AG04450 (cell line): ENCODE measurements around the gene ARHGAP31. TPM values are rescaled to one million over a fixed set of nuclear protein-coding genes. Genes with fewer than 3 reads are reported as not detected.

Experiments used
- CTCF ChIA-PET: fragments of 300-600, 350-600 bp; formaldehyde crosslinking; extraction: SDS; loops from one replicate; lab custom pipeline; 2022; ENCODE audit warnings: antibody characterized with exemption, inconsistent platforms; lab: Charles Lee
- POLR2A ChIA-PET: fragments of 350-600 bp; formaldehyde crosslinking; extraction: SDS; loops from one replicate; lab custom pipeline; 2021; ENCODE audit warnings: antibody characterized with exemption, inconsistent platforms; lab: Yijun Ruan, JAX
- DNase-seq: peaks from one replicate; pipeline ENCODE4 v3.0.0-alpha.2; 2011; ENCODE audit warnings: low read depth, low spot score
- H3K27ac ChIP-seq: one replicate; pipeline ENCODE4 v1.5.1; 2012; ENCODE audit warnings: low read depth, low read length, control low read depth
- H3K27me3 ChIP-seq: one replicate; pipeline ENCODE4 v1.6.0; 2012; ENCODE audit warnings: low read length; ENCODE audit not compliant: control insufficient read depth, insufficient read depth
- H3K4me3 ChIP-seq: 2 replicates; pipeline ENCODE4 v1.5.1; 2011; ENCODE audit warnings: mild to moderate bottlenecking, low read depth, low read length, control low read depth
- H3K9me3 ChIP-seq: 2 replicates; pipeline ENCODE4 v1.5.1; 2012; ENCODE audit warnings: low read length; ENCODE audit not compliant: control insufficient read depth, insufficient read depth
- polyA plus RNA-seq: library from polyadenylated mRNA; depleted of rRNA; stranded (reverse); fragments of >200 nt; gene quantifications from 2 replicates; pipeline ENCODE4 v1.2.3, GENCODE V29; 2011
- TF ChIP-seq, protein P1 (sequence below): IDR thresholded peaks from 2 replicates; pipeline ENCODE4 v1.5.1; 2011; ENCODE audit warnings: low read depth, low read length, control low read depth, inconsistent platforms

ARHGAP31 gene
- polyA plus RNA-seq, 1 experiment: 14.1 TPM

DNA sequence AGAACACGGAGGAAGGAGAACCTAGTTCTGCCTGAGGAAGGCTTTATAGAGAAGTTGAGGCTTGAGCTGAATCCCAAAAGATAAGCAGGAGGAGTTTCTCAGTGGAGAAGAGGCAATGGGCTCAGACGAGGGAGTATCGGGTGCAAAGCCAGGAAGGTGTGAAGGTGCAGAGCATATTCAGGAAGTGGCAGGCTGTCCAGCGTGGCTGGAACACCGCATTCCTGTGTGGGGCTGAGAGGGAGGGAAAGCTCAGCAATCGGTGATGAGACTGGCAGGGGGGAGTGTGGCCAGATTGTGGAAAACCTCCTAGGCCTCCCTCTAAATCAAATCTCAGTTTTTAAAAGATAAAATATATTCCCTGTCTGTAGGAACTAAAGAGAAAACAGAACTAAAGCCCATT lies 63.0 kb downstream of the ARHGAP31 start:
- no peak overlapping the region for H3K27ac ChIP-seq
- POLR2A ChIA-PET: no interaction called here
- no peak overlapping the region for H3K4me3 ChIP-seq
- no peak for DNase-seq
- TF ChIP-seq, protein P1, sequence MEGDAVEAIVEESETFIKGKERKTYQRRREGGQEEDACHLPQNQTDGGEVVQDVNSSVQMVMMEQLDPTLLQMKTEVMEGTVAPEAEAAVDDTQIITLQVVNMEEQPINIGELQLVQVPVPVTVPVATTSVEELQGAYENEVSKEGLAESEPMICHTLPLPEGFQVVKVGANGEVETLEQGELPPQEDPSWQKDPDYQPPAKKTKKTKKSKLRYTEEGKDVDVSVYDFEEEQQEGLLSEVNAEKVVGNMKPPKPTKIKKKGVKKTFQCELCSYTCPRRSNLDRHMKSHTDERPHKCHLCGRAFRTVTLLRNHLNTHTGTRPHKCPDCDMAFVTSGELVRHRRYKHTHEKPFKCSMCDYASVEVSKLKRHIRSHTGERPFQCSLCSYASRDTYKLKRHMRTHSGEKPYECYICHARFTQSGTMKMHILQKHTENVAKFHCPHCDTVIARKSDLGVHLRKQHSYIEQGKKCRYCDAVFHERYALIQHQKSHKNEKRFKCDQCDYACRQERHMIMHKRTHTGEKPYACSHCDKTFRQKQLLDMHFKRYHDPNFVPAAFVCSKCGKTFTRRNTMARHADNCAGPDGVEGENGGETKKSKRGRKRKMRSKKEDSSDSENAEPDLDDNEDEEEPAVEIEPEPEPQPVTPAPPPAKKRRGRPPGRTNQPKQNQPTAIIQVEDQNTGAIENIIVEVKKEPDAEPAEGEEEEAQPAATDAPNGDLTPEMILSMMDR: no peak
- H3K9me3 ChIP-seq: no peaks in the 10 kb centered on the region
- CTCF ChIA-PET: no interaction called here
- H3K27me3 ChIP-seq: no peaks in the 10 kb centered on the region

DNA sequence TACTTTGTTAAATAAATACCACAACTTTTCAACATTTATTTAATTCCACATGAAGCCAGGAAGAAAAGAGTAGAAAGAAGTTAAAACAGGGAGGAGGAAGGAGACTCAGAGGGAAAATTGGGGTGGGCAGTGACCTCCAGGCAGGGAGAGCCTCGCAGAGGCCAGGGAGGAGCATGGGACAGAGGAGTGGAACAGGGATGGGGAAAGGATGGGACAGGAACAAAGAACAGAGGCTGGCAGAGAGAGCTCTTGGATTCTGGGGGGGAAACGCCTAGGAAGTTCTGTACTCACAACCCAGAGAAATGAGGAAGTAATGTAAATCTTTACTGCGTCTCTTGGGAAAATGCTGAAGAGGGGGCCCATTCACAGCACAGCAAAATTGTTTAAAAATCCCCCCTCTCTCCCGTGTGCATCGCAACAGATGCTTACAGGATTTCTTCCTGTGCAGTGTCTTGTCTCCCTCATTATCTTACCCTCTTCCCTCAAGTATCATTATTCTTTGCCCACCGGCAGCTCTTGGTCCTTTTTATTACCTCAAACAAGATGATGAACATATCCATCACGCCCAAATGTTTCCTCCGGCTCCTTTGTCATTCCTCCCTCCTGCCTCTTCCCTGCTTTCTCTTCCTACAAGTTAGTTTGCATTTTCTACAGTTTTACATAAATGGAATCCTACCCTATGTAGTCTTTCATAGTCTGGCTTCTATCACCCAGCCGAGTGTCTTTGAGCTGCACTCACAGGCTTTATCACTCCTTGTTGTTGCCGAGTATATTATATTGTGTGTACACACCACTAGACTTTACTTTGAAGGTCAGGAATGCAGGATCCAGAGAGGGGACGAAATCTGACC lies 65.5 kb downstream of the ARHGAP31 start:
- H3K27ac ChIP-seq: no peak overlapping the region
- no peaks in the 10 kb centered on the region for H3K27me3 ChIP-seq
- POLR2A ChIA-PET: no interaction called here
- TF ChIP-seq, protein P1: no peak
- no peak for DNase-seq
- no peaks in the 10 kb centered on the region for H3K9me3 ChIP-seq
- CTCF ChIA-PET: no interaction called here
- no peak overlapping the region for H3K4me3 ChIP-seq

DNA sequence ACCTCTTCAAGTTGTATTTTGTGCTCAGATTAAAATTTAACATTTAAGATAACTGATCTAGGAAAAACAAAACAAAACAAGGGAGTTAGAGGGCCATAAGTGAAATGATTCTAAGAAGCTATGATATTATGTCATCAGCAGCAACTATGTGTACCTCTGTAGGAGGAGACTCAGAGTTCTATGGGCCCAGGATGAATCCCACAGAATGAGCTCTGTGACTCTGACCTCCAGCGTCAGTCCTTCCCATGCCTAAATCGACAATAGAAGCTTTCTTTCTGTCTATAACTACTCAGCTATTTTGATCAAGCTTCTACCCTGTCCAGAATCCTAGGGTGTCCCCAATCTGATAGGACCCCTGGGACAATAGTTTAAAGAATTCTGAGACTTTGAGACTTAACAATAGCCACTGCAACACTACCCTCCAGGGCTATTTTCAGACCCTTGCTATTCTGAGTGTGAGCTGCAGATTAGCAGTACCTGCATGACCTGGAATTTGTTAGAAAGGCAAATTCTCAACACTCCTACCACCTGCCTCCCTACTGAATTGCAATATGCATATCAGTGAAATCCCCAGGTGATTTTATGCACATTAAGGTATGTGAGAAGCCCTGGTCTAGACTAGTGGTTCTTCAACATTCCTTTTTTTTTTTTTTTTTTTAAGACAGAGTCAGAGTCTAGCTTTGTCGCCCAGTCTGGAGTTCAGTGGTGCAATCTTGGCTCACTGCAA lies 66.7 kb downstream of the ARHGAP31 start:
- Histone ChIP-seq H3K9me3 (no peaks in the 10 kb centered on the region), H3K4me3 (no peak overlapping the region), H3K27ac (no peak overlapping the region), H3K27me3 (no peaks in the 10 kb centered on the region)
- no peak for DNase-seq
- CTCF ChIA-PET: interaction anchor here (0.7 kb wide), 1 partner anchor 67 kb away, joined by 3 read pairs; no protein-coding TSS in a partner anchor
- POLR2A ChIA-PET: no interaction called here
- TF ChIP-seq, protein P1: no peak

DNA sequence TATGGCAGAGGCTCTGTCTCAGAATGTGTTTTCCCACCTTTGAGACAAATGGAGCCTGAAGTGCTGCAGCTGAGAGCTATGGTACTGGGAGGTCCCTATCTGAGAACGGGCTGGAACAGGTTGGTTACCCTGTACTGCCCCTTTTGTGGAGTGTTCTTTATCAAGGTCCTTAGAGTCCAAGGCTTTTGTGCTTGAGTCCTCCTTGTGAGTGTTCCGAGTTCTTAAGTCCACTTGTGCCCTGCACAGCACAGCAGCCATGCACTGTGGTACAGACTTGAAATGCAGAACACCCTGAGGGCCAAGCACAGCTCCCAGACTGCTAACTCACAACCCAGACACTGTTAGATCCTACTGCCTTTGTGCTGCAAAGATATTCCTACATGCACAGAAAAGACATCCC lies 67.8 kb downstream of the ARHGAP31 start:
- no peak for DNase-seq
- ChIA-PET CTCF (no interaction called here), POLR2A (no interaction called here)
- H3K27me3 ChIP-seq: no peaks in the 10 kb centered on the region
- no peaks in the 10 kb centered on the region for H3K9me3 ChIP-seq
- TF ChIP-seq, protein P1: no peak
- no peak overlapping the region for H3K27ac ChIP-seq
- no peak overlapping the region for H3K4me3 ChIP-seq
